ENCODE data around the gene DZIP3.

DZIP3 gene

GRCh38 chr3:108667312-108667711 is 77.8 kb downstream of the DZIP3 start:
- TF ChIP-seq EZH2phosphoT487 (conservative IDR thresholded peaks at IDR 0.05; ENCODE audit: low read length), result no peak
- TF ChIP-seq, protein P1, sequence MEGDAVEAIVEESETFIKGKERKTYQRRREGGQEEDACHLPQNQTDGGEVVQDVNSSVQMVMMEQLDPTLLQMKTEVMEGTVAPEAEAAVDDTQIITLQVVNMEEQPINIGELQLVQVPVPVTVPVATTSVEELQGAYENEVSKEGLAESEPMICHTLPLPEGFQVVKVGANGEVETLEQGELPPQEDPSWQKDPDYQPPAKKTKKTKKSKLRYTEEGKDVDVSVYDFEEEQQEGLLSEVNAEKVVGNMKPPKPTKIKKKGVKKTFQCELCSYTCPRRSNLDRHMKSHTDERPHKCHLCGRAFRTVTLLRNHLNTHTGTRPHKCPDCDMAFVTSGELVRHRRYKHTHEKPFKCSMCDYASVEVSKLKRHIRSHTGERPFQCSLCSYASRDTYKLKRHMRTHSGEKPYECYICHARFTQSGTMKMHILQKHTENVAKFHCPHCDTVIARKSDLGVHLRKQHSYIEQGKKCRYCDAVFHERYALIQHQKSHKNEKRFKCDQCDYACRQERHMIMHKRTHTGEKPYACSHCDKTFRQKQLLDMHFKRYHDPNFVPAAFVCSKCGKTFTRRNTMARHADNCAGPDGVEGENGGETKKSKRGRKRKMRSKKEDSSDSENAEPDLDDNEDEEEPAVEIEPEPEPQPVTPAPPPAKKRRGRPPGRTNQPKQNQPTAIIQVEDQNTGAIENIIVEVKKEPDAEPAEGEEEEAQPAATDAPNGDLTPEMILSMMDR (IDR thresholded peaks at IDR 0.05; ENCODE audit: insufficient read depth, low read length, poor library complexity, severe bottlenecking), result no peak
- H2AFZ ChIP-seq (ENCODE audit: low read depth, low read length, severe bottlenecking), result no peak overlapping the region
- no peaks in the 10 kb centered on the region for H3K27me3 ChIP-seq (ENCODE audit: low read length)
- no peak overlapping the region for H3K4me3 ChIP-seq (ENCODE audit: insufficient read depth, low read length, poor library complexity, severe bottlenecking)
- no peak overlapping the region for H3K4me2 ChIP-seq (ENCODE audit: low read depth, low read length, poor library complexity, severe bottlenecking)
- H3K79me2 ChIP-seq (ENCODE audit: insufficient read depth, low read length), result no peaks in the 10 kb centered on the region
- no peaks in the 10 kb centered on the region for H4K20me1 ChIP-seq (ENCODE audit: low read depth, low read length)
- H3K36me3 ChIP-seq (ENCODE audit: low read length), result peaks cover 4% of the 10 kb centered on the region; the same call in 1 of the 2 replicates
- H3K9me3 ChIP-seq (ENCODE audit: insufficient read depth, low read length), result no peaks in the 10 kb centered on the region
- H3K9ac ChIP-seq (ENCODE audit: low read length), result no peak overlapping the region
- H3K27ac ChIP-seq (ENCODE audit: low read depth, low read length), result no peak overlapping the region
- H3K9me2 ChIP-seq (replicated peaks; ENCODE audit: insufficient read depth, low read length), result no peaks in the 10 kb centered on the region
- no peaks in the 10 kb centered on the region for H3F3A ChIP-seq (ENCODE audit: insufficient read depth)

DNA sequence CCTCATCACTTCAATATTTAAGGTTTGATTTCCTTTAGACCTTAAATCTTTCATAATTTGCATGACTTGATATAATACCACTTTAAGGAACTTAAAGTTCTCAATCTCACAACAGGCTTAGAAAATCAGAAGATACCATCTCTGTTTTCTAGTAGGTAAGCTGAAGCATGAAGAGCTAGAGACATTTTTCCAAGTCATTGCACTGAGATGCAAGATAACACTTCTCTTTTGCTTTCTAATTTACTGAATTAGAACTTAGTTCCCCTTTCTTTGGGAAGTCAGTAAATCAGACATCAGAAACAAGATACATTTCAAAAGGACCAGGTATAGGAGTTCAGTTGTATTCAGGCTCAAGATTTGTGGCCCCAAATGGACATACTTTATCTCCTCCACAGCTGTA is 79.7 kb downstream of the DZIP3 start:
- peaks cover 4% of the 10 kb centered on the region; the same call in 1 of the 2 replicates for H3K36me3 ChIP-seq (ENCODE audit: low read length)
- TF ChIP-seq, protein P1 (IDR thresholded peaks at IDR 0.05; ENCODE audit: insufficient read depth, low read length, poor library complexity, severe bottlenecking), result no peak
- TF ChIP-seq EZH2phosphoT487 (conservative IDR thresholded peaks at IDR 0.05; ENCODE audit: low read length), result no peak
- H3K27ac ChIP-seq (ENCODE audit: low read depth, low read length), result no peak overlapping the region
- H3K9me3 ChIP-seq (ENCODE audit: insufficient read depth, low read length), result no peaks in the 10 kb centered on the region
- H3K79me2 ChIP-seq (ENCODE audit: insufficient read depth, low read length), result no peaks in the 10 kb centered on the region
- H3K27me3 ChIP-seq (ENCODE audit: low read length), result no peaks in the 10 kb centered on the region
- no peaks in the 10 kb centered on the region for H4K20me1 ChIP-seq (ENCODE audit: low read depth, low read length)
- no peak overlapping the region for H3K4me3 ChIP-seq (ENCODE audit: insufficient read depth, low read length, poor library complexity, severe bottlenecking)
- H3F3A ChIP-seq (ENCODE audit: insufficient read depth), result no peaks in the 10 kb centered on the region
- no peak overlapping the region for H3K9ac ChIP-seq (ENCODE audit: low read length)
- H2AFZ ChIP-seq (ENCODE audit: low read depth, low read length, severe bottlenecking), result no peak overlapping the region
- no peaks in the 10 kb centered on the region for H3K9me2 ChIP-seq (replicated peaks; ENCODE audit: insufficient read depth, low read length)
- no peak overlapping the region for H3K4me2 ChIP-seq (ENCODE audit: low read depth, low read length, poor library complexity, severe bottlenecking)

GRCh38 chr3:108672701-108673100 is 83.2 kb downstream of the DZIP3 start:
- Histone ChIP-seq H3K4me2 (ENCODE audit: low read depth, low read length, poor library complexity, severe bottlenecking) (no peak overlapping the region), H3K36me3 (ENCODE audit: low read length) (peaks cover 4% of the 10 kb centered on the region; the same call in 1 of the 2 replicates), H3K27ac (ENCODE audit: low read depth, low read length) (no peak overlapping the region), H3K79me2 (ENCODE audit: insufficient read depth, low read length) (no peaks in the 10 kb centered on the region), H3K9me3 (ENCODE audit: insufficient read depth, low read length) (no peaks in the 10 kb centered on the region), H4K20me1 (ENCODE audit: low read depth, low read length) (no peaks in the 10 kb centered on the region), H2AFZ (ENCODE audit: low read depth, low read length, severe bottlenecking) (no peak overlapping the region), H3K27me3 (ENCODE audit: low read length) (no peaks in the 10 kb centered on the region), H3K9me2 (replicated peaks; ENCODE audit: insufficient read depth, low read length) (no peaks in the 10 kb centered on the region), H3F3A (ENCODE audit: insufficient read depth) (no peaks in the 10 kb centered on the region), H3K9ac (ENCODE audit: low read length) (no peak overlapping the region), H3K4me3 (ENCODE audit: insufficient read depth, low read length, poor library complexity, severe bottlenecking) (no peak overlapping the region)
- TF ChIP-seq, protein P1 (IDR thresholded peaks at IDR 0.05; ENCODE audit: insufficient read depth, low read length, poor library complexity, severe bottlenecking), result no peak
- TF ChIP-seq EZH2phosphoT487 (conservative IDR thresholded peaks at IDR 0.05; ENCODE audit: low read length), result no peak
